ENCODE data around the gene MME.

DNA sequence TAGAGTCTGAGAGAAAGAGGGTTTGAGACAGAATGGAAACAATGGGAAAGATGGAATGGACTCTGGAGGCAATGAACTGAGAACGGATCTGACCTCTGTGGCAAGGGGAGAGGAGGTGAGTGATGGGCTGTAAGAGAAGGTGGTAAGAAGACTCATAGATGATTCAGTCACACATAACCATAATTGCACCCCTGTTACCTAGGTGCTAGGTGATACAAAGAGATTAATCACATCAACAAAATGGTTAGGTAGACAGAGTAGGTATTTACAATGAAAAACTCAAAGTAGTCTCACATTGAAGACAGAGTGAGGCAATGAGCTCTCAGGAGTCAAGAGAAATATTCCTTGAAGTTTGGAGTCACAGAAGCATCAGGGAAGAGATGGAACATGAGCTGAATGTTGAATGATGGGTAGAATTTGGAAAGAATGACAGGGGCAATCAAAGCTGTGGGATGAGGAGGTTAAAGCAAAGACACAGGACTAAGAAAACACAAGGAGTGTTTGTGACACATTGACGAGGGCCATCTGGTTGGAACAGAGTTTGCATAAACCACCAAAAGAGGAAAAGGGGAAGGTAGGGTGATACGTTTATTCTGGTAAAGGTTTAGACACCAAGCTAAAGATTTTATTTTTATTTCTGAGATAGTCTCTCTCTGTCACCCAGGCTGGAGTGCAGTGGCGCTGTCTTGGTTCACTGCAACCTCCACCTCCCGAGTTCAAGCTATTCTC lies 32.7 kb downstream of the MME start:
- TF ChIP-seq ZBTB40 (IDR thresholded peaks at IDR 0.05; ENCODE audit: borderline replicate concordance) = no peak
- no peak for TF ChIP-seq POLR2AphosphoS5 (IDR thresholded peaks at IDR 0.05; ENCODE audit: low read length)
- TF ChIP-seq PML (IDR thresholded peaks at IDR 0.05; ENCODE audit: low read length) = no peak

Measured in GM12878 (cell line).